ENCODE data around the gene OPRD1. TPM values are rescaled to one million over a fixed set of nuclear protein-coding genes. Genes with fewer than 3 reads are reported as not detected.

Gene OPRD1
- total RNA-seq, 1 donor from 2014 or later = 0.72 TPM

DNA sequence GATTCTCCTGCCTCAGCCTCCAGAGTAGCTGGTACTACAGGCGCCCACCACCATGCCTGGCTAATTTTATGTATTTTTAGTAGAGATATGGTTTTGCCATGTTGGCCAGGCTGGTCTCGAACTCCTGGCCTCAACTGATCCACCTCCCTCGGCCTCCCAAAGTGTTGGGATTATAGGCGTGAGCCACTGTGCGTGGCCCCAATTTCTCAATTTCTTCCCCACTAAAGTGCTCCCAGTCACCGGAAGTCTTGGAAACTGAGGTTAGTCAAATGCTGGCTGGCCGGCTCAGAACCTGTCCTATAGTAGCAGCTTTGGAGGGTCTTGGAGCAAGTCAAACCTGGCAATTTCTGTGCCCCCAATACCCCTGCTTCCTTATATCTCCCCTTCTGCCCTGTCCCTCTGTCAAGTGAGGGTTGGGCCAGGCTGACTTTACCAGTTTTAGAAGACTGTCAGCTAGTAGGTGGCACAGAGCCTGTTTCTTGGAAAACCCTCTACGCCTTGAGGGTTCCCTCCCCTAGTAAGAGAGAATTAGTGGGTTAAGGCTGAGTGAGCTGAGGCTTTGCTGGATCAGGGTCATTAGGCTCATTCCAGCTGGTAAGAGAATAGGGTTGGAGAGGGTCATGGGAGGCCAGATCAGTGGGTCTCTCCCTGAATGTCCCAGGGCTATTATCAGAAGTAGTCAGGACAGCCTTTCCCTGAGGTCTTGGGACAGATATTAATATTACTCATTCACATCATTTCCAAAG is 94.1 kb downstream of the OPRD1 start:
- DNase-seq (ENCODE audit: low spot score) = no peak

DNA sequence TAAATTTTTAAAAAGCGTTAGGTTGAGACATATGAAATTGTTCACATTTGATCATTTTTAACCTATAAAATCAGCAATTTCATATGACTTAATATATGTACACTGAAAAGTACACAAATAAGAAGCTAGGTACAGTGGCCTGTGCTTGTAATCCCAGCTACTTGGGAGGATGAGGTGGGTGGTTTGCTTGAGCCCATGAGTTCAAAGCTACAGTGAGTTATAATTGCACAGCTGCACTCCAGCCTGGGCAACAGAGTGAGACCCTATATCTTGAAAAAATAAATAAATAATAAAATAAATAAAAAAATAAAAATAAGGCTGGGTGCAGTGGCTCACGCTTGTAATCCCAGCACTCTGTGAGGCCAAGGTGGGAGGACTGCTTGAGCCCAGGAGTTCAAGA is 97.2 kb downstream of the OPRD1 start:
- DNase-seq (ENCODE audit: low spot score) = no peak

DNA sequence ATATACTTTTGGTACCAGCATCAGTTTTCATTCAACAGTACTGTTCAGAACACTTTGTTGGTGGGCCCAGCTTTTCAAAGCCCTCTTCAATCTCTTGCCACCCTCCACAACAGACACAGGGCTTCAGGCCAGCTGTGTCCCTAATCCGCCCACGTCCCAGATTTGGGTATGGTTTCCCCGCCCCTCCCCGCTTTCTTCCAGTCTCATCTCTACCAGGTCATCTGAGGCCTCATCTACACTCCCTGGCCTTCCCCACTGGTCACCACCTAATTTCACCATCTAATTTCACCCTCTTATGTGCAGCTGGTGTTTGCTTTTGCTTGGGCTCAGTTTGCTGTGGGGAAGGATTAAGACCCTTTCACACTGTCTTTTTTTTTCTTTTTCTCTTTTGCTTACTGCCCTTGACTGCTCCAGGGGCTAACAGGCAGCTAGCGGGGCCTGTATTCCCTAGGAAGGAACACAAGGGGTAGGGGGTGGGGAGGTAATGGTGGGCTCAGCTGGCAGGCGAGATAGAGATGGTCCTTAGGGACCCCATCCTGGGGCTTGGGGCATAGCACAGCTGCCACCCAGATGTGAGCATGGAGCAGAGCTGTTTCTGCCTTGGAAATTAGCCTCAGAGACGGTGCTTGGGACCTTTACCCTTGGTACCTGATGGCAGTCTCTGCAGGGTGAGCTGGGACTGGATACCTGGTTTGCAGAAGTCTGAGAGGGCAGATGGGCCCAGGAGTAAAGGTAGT is 98.6 kb downstream of the OPRD1 start:
- no peak for DNase-seq (ENCODE audit: low spot score)

DNA sequence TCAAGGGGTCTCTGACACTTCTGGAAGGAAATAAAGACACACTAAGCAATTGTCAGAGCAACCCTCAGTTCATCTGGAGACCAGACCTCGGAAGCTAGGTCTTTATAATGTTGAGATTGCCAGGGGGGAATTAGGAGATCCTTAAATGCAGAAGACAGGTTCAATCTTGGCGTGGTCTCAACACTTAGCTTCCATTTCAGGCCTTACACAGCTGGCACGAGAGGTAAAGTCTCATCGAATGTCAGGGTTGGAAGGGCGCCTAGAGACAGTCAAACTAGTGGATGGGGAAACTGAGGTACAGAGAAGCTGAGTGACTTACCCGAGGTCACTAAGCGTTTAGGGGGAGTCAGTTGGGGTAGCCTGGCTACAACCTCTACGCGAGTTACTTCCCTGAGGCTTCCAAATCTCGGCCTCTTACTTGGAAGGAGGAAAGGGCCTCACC is 101.8 kb downstream of the OPRD1 start:
- no peak for DNase-seq (ENCODE audit: low spot score)

DNA sequence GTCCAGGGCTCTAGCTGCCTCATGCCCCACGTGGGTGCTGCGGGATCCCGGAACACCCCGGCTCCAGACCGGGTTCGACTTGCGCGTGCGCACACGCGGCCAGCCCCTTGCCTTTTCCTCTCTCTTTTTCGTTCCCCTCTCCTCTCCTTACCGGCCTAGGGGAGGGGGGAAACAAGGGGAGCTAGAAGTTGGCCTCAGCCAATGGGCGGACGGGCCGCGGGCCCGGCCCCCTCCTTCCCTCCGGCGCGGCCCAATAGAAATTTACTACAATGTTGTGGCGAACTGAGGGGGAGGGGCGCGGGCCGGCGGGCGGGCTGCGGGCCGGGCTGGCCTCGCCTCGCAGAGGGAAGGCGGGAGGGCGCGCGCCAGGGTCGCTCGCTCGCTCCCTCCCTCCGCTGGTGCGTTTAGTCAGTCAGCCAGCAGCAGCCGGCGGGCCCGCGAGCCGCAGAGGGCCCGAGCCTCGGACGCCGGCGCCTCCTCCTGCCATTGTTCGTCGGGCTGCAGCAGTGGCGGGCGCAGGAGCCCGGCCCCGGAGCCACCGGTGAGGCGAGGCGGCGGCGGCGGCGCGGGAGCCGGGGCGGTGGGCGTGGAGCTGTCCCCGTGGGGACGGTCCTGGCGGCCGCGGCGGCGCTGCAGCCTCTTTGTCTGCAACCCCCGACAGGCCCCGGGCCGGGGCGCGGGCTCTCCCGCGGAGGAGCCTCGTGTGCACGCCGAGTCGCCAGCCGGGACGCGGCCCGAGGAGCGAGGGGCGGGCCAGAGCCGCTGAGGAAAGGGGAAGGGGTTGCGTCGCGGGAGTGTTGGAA is 102.5 kb downstream of the OPRD1 start, which contains the start of gene EPB41:
Gene EPB41, plus strand, starts transcription at position 342 of the 803 bp plus-strand sequence. CDS start 72,869 bp downstream, outside the sequence.
- DNase-seq (ENCODE audit: low spot score) = peak; percentile 95

DNA sequence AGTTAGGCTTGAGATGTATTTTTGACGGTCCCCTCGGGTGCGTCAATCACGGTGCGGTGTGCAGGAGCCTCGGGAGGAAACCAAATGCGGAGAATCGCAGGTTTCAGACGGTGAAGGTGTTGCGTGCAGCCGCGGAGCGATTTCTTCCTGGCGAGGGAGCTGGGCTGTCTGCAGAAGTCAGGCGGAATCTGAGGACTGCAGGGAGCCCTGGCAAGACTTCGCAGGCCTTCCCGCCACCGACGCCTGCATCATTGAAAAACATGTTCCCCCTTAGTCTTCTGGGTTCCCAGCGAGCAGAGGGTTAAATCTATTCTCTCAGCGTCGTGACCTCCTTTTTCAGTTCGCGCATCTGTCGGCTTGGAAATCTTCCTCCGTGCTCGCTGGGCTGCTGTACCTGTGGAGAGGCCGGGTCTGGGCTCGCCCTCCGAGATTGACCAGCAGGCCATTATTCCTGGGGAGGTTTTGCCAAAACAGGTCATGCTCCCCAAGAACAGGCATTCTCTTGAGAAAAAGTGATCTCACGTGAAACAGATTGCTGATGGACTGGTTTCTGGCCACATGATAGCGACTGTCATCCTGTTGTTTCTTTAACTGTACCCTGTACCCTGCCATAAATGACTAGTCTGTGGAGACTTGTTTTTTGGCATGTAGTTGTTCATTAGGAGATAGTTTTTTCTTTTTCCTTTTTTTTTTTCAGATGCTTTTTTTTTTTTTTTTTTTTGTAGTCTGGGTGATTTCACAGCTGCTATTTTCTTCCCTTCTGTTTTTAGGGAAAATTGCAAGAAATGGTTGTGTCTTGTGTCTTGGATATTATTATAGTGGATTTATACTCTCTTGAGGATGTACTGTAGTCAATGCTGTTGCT is 103.3 kb downstream of the OPRD1 start:
- peak; percentile 32 for DNase-seq (ENCODE audit: low spot score)

DNA sequence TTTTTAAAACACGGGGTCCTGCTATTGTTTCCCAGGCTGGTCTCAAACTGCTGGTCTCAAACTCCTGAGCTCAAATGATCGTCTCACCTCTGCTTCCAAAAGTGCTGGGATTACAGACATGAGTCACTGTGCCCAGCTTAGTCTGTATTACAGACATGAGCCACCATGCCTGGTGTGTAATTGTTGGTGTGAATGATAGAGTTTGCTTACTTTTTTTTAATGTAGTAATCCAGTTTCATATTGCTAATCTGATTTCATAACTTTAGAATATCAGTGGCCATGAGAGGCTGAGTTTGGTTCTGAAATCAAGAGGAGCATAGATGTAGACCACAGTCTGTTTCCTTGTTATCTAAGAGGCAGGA is 105.8 kb downstream of the OPRD1 start:
- no peak for DNase-seq (ENCODE audit: low spot score)

Other genes starting within 250 kb of the OPRD1 start
- 7.0 TPM for gene RAB42, start 219.9 kb upstream of the OPRD1 start, total RNA-seq (ENCODE audit: insufficient read depth, low replicate concordance)
- gene TAF12, start 169.1 kb upstream of the OPRD1 start, total RNA-seq (ENCODE audit: insufficient read depth, low replicate concordance) = 39.2 TPM
- gene RNU11, start 163.6 kb upstream of the OPRD1 start, total RNA-seq (ENCODE audit: insufficient read depth, low replicate concordance) = not detected
- gene GMEB1, start 143.4 kb upstream of the OPRD1 start, total RNA-seq (ENCODE audit: insufficient read depth, low replicate concordance) = 3.4 TPM
- 36.4 TPM for gene YTHDF2, start 75.2 kb upstream of the OPRD1 start, total RNA-seq (ENCODE audit: insufficient read depth, low replicate concordance)
- 71.3 TPM for gene EPB41, start 102.4 kb downstream of the OPRD1 start, total RNA-seq (ENCODE audit: insufficient read depth, low replicate concordance)